Mammary epithelial cell (primary cell): ENCODE data around the gene ESRP2.

Source experiments
- CTCF ChIP-seq, 2 donors: IDR thresholded peaks in 1 of 2; conservative IDR thresholded peaks in 1 of 2; 2 replicates each; pipeline ENCODE4 v1.5.1; 2011 to 2012; ENCODE audit warnings: inconsistent platforms in 2 of 2, low read length in 2 of 2, mild to moderate bottlenecking in 2 of 2, control low read depth in 1 of 2, low read depth in 1 of 2; ENCODE audit not compliant: insufficient read depth in 1 of 2; ENCODE audit errors: extremely low read depth in 1 of 2
- EZH2 ChIP-seq: IDR thresholded peaks from 2 replicates; pipeline ENCODE4 v1.6.1; 2012; ENCODE audit warnings: low read length, inconsistent platforms, borderline replicate concordance

DNA sequence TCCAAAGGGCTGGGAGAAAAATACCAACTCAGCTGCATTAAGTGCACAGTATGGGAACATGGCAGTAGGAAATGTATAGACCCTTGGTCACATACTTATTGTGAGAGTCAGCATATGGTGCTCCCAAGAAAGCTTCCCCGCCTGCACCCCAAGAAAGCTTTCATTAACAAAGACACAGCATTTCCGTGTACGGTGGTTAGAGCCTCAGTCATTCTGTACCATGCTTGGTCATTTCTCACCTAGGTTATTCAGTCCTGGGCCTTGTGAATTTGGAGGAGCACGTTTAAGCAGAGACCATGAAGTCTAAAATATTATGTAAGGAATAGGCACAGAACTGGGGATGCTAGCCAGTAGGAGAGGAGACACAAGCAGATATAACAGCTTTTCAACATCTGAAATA lies 56.1 kb downstream of the ESRP2 start:
- no peak for TF ChIP-seq CTCF (conservative IDR thresholded peaks at IDR 0.05 in 1 of 2, IDR thresholded peaks at IDR 0.05 in 1 of 2; ENCODE audit: extremely low read depth in 1 of 2, insufficient read depth in 1 of 2, low read depth in 1 of 2, low read length in 2 of 2)
- no peak for TF ChIP-seq EZH2
